ENCODE results near the gene FPR2.
"Not testable (repeated sequence)": the region's sequence is repeated elsewhere in the genome, so short reads cannot be mapped to it uniquely, and the experiment has no call there.

FPR2 gene

DNA sequence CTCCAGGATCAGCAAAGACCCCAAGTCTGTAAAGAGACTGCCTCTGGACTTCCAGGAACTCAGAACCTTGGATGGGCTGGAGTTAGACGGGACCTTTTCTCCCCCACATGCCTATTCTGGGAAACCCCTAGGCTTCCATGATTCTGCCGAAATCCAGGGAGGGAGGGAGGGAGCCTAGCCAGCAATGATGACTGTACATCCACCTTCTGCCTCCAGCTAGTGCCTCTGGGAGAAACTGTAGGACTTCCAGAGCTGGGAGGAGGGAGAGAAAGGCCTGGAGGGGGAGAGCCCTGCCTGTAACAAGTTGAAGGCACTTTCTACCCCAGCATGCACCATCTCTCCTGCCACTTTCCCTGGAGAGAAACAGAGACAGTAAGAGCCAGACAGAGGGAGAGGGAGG is 31.2 kb upstream of the FPR2 start:
- TF ChIP-seq, protein P1, sequence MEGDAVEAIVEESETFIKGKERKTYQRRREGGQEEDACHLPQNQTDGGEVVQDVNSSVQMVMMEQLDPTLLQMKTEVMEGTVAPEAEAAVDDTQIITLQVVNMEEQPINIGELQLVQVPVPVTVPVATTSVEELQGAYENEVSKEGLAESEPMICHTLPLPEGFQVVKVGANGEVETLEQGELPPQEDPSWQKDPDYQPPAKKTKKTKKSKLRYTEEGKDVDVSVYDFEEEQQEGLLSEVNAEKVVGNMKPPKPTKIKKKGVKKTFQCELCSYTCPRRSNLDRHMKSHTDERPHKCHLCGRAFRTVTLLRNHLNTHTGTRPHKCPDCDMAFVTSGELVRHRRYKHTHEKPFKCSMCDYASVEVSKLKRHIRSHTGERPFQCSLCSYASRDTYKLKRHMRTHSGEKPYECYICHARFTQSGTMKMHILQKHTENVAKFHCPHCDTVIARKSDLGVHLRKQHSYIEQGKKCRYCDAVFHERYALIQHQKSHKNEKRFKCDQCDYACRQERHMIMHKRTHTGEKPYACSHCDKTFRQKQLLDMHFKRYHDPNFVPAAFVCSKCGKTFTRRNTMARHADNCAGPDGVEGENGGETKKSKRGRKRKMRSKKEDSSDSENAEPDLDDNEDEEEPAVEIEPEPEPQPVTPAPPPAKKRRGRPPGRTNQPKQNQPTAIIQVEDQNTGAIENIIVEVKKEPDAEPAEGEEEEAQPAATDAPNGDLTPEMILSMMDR (IDR thresholded peaks at IDR 0.05; ENCODE audit: insufficient read depth, low read depth, low read length, missing control alignments), result no peak
- H3K4me3 ChIP-seq (ENCODE audit: low read depth, low read length), result no peak overlapping the region
- DNase-seq (ENCODE audit: low read depth), result no peak

DNA sequence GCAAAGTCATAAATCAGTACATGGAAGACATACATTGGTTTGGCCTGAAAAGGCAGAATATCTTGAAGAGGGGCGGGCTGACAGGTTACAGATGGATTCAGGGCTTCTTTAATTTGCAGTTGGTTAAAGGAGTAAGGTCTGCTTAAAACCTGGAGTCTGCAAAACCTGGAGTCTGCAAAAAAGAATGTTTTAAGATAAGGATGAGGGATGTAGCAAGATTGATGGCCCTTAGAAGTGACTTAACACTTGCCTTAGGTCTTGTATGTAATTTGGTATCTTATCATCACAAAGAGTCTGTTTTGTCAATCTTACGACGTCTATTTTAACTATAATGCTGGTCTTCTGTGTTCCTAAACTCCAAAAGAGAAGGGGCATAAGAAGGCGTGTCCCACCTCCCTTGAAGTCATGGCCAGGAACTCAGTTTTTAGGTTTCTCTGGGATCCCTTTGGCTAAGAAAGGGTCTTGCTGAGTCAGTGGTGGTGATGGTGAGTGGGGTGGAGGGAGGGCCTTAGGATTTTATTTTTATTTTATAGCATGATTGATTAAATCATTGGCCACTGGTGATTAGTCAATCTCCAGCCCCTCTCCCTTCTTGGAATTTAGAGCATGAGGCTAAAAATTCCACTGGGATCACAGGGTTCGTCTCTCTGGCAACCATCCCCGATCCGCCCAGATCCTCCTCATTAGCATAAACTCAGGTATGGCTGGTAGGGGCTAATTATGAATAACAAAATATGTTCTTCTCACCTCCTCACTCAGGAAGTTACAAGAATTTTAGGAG is 27.0 kb upstream of the FPR2 start:
- TF ChIP-seq, protein P1 (IDR thresholded peaks at IDR 0.05; ENCODE audit: insufficient read depth, low read depth, low read length, missing control alignments), result no peak
- H3K4me3 ChIP-seq (ENCODE audit: low read depth, low read length), result no peak overlapping the region
- no peak for DNase-seq (ENCODE audit: low read depth)

DNA sequence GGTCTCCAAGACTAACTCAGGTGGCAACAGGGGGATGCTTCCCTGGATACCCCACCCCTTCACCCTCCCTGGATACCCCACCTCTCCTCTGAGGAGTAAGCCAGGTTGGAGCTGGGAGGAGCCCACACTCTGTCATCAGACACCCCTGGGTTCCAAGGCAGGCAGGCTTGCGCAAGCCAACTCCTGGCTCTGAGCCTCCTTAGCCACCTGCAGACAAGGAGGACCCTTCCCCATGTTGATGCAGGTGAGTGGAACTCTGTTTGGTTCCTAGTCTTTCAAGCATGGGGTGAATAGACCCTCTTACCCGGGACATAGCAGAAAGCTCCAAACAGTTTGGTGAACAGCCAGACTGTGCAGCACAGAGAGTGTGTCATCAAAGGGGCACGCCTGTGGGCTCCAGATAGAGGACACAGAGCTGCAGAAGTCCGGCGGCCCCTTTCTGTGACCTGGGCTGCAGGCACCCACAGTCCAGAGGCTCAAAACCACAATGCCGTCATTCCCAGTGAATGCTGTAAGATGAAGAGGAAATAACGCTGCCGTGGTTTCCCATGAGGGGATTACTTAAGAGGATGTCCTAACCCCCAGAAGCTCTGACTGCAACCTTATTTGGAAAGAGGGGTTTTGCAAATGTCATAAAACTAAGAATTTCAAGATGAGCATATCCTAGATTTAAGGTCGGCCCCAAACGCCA is 25.1 kb upstream of the FPR2 start:
- TF ChIP-seq, protein P1 (IDR thresholded peaks at IDR 0.05; ENCODE audit: insufficient read depth, low read depth, low read length, missing control alignments), result no peak
- H3K4me3 ChIP-seq (ENCODE audit: low read depth, low read length), result no peak overlapping the region
- DNase-seq (ENCODE audit: low read depth), result no peak

DNA sequence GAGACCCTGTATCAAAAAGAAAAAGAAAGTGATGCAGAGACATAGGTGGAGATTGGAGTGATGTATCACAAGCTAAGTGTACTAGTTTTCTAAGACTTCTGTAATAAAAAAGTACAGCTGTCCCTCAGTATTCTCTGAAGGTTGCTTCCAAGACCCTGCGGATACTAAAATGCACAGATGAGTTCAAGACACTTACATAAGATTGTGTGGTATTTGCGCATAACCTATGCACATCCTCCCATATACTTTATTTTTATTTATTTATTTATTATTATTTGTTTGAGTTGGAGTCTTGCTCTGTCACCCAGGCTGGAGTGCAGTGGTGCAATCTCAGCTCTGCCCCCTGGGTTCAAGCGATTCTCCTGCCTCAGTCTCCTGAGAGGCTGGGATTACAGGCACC is 23.6 kb upstream of the FPR2 start:
- TF ChIP-seq, protein P1 (IDR thresholded peaks at IDR 0.05; ENCODE audit: insufficient read depth, low read depth, low read length, missing control alignments), result no peak
- DNase-seq (ENCODE audit: low read depth), result no peak
- no peak overlapping the region for H3K4me3 ChIP-seq (ENCODE audit: low read depth, low read length)

DNA sequence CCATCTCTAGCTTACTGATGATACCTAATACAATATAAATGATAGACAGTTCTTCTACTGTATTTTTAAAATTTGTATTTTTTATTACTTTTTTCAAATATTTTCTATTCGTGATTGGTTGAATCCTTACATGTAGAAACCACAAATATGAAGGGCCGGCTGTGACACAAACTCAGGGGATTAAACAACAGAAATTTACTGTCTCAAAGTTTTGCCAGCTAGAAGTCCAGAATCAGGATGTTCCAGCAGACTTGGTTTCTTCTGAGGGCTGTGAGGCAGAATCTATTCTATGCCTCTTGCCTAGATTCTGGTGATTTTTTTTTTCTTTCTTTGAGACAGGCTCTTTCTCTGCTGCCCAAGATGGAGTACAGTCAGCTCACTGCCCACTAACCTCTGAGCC is 23.1 kb upstream of the FPR2 start:
- H3K4me3 ChIP-seq (ENCODE audit: low read depth, low read length), result no peak overlapping the region
- TF ChIP-seq, protein P1 (IDR thresholded peaks at IDR 0.05; ENCODE audit: insufficient read depth, low read depth, low read length, missing control alignments), result no peak
- DNase-seq (ENCODE audit: low read depth), result no peak

DNA sequence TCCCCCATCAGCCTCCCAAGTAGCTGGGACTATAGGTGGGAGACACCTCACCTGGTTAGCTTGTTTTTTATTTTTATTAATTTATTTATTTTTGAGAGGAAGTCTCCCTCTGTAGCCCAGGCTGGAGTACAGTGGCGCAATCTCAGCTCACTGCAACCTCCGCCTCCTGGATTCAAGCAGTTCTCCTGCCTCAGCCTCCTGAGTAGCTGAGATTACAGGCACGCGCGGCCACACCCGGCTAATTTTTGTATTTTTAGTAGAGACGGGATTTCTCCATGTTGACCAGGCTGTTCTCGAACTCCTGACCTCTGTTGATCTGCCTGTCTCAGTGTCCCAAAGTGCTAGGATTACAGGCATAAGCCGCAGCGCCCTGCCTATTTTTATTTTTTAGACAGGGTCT is 22.5 kb upstream of the FPR2 start:
- not testable (repeated sequence) for DNase-seq (ENCODE audit: low read depth); H3K4me3 ChIP-seq (ENCODE audit: low read depth, low read length)

DNA sequence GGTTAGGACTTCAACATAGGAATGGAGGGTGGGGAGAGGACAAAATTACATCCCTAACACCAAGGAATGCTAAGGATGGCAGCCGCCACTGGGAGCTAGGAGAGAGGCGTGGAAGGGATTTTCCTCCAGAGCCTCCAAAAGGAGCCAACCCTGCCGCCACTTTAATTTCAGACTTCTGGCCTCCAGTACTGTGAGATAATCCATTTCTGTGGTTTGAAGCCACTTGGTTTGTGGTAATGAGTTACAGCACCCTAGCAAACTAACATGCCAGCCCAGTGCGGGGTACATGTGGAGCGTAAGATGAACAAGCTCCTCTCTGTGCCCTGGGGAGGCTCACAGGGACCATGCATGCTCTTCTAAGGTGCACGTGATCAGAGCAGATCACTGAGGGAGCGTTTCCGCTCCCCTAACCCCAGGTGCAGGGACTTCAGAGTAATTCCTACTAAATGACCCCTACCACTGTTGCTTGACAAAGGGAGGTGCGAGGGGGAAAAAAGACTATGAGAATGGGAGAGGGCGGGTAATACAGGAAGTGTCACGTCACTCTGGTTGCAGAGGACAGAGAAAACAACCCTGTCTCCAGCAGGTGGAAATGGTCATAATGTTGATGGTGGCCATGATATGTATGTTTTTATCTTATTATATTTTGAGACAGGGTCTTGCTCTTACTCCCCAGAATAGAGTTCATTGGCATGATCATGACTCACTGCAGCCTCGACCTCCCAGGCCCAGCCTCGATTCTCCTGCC is 21.3 kb upstream of the FPR2 start:
- TF ChIP-seq, protein P1 (IDR thresholded peaks at IDR 0.05; ENCODE audit: insufficient read depth, low read depth, low read length, missing control alignments), result no peak
- H3K4me3 ChIP-seq (ENCODE audit: low read depth, low read length), result no peak overlapping the region
- DNase-seq (ENCODE audit: low read depth), result no peak

Measured in GM12865 (cell line).